ENCODE measurements around the gene ZBTB20.

The ZBTB20 gene

GRCh38 chr3:115102046-115102445 lies 45.0 kb downstream of the ZBTB20 start:
- ChIA-PET POLR2A (no interaction called here), CTCF (interaction anchor here (0.9 to 2.7 kb wide), 4 partner anchors 10 to 717 kb away, joined by 3 to 23 read pairs (median 4); no protein-coding TSS in a partner anchor)
- DNase-seq (ENCODE audit: low read depth, low spot score), result no peak
- H3K4me3 ChIP-seq (ENCODE audit: low read depth, low read length), result no peak overlapping the region
- TF ChIP-seq CTCF (IDR thresholded peaks at IDR 0.05; ENCODE audit: insufficient read depth, low read length, missing control alignments), result no peak

GRCh38 chr3:115100806-115101205 lies 46.3 kb downstream of the ZBTB20 start:
- ChIA-PET CTCF (interaction anchor here (0.9 to 2.7 kb wide), 3 partner anchors 8 to 719 kb away, joined by 4 to 23 read pairs (median 6); no protein-coding TSS in a partner anchor), POLR2A (interaction anchor here (0.6 kb wide), 1 partner anchor 30 kb away, joined by 3 read pairs; no protein-coding TSS in a partner anchor)
- no peak overlapping the region for H3K4me3 ChIP-seq (ENCODE audit: low read depth, low read length)
- TF ChIP-seq CTCF (IDR thresholded peaks at IDR 0.05; ENCODE audit: insufficient read depth, low read length, missing control alignments), result no peak
- no peak for DNase-seq (ENCODE audit: low read depth, low spot score)

DNA sequence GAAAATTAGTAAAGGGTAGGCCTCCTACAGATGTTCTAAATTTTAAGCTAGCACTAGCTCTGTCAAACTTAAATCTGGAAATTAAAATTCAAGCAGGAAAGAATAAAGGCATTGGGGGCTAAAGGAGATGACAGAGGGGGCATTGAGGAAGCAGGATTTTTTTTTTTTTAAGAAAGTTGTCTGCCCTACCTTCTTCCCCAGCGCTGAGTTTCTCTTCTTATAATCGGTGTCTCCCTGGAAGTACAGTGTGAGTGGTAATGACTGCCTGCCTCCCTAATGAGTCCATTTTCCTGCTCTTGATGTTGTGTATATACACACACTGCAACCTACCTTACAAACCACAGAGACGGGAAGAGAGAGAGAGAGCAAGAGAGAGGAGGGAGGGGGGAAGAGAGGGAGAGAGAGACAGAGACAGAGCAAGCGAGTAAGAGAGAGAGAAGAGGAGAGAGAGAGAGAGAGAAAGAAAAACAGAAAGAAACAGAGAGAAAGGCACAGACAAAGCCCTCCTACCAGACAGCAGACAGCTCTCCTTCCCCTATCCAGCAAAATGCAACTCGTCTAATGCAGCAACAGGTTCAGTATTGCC lies 47.0 kb downstream of the ZBTB20 start:
- CTCF ChIA-PET, result interaction anchor here (1.5 to 2.7 kb wide), 2 partner anchors 8 to 60 kb away, joined by 6 to 23 read pairs; no protein-coding TSS in a partner anchor
- POLR2A ChIA-PET, result interaction anchor here (0.6 kb wide), 1 partner anchor 29 kb away, joined by 3 read pairs; no protein-coding TSS in a partner anchor
- H3K4me3 ChIP-seq (ENCODE audit: low read depth, low read length), result peak overlapping the region; percentile 26
- no peak for DNase-seq (ENCODE audit: low read depth, low spot score)
- no peak for TF ChIP-seq CTCF (IDR thresholded peaks at IDR 0.05; ENCODE audit: insufficient read depth, low read length, missing control alignments)

- no peak for TF ChIP-seq CTCF (IDR thresholded peaks at IDR 0.05; ENCODE audit: insufficient read depth, low read length, missing control alignments)
- no peak for DNase-seq (ENCODE audit: low read depth, low spot score)
- H3K4me3 ChIP-seq (ENCODE audit: low read depth, low read length), result no peak overlapping the region; the same call in 1 of the 2 replicates
- POLR2A ChIA-PET, result no interaction called here
- CTCF ChIA-PET, result no interaction called here
Measured at GRCh38 chr3:115099134-115099985, 47.7 kb downstream of the ZBTB20 start.

DNA sequence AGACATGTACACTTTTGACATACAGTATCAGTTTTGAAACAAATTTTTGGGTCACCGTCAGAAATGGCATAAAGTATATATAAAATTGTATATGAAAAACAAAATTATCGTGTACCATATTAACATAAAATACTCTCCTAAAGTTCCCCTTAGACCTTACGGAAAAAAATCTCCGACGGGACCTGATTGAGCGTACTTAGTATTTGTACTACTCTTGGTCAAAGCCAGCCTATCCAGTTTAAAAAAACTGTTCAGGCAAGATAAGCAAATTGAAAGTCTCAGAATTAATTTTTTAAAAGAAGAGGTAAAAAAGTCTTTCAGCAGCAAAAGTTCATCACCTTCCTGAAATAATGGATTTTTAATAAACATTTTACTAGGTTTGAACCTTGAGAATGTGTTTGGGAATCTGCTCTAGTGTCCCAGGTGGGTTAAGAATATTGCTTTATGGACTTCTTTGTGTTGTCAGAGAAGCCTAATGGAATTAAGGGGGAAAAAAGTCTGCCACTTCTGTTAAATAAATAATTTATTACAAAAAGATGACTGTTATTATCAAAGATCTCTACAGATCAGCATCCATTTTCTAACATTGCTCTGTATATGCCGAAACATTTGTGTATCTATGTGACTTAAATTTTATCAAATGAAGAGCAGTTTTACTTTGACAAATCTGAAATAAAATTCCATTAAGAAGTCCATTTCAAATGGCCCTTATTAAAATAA lies 48.6 kb downstream of the ZBTB20 start:
- CTCF ChIA-PET, result interaction anchor here (0.9 kb wide), 1 partner anchor 57 kb away, joined by 3 read pairs; no protein-coding TSS in a partner anchor
- no peak for TF ChIP-seq CTCF (IDR thresholded peaks at IDR 0.05; ENCODE audit: insufficient read depth, low read length, missing control alignments)
- no peak overlapping the region for H3K4me3 ChIP-seq (ENCODE audit: low read depth, low read length)
- POLR2A ChIA-PET, result no interaction called here
- DNase-seq (ENCODE audit: low read depth, low spot score), result no peak

Data from AG04449 (cell line).